Osteocyte (in vitro differentiated cells): ENCODE measurements around the gene ZBTB18. TPM values are rescaled to one million over a fixed set of nuclear protein-coding genes. Genes with fewer than 3 reads are reported as not detected.

Experiments
- DNase-seq: peaks from one replicate; pipeline ENCODE4 v3.0.0; 2021; ENCODE audit warnings: mixed read lengths; ENCODE audit not compliant: unreplicated experiment; ENCODE audit errors: extremely low spot score
- H3K27ac Mint-ChIP-seq: one replicate; pipeline ENCODE4 v1.8.0; 2021; ENCODE audit warnings: mild to moderate bottlenecking, mixed read lengths; ENCODE audit not compliant: unreplicated experiment
- H3K27me3 Mint-ChIP-seq: one replicate; pipeline ENCODE4 v1.8.0; 2021; ENCODE audit warnings: mixed read lengths; ENCODE audit not compliant: unreplicated experiment
- H3K36me3 Mint-ChIP-seq: one replicate; pipeline ENCODE4 v1.8.0; 2021; ENCODE audit warnings: mixed read lengths; ENCODE audit not compliant: unreplicated experiment
- H3K4me1 Mint-ChIP-seq: one replicate; pipeline ENCODE4 v1.8.0; 2021; ENCODE audit warnings: mixed read lengths; ENCODE audit not compliant: unreplicated experiment
- H3K4me3 Mint-ChIP-seq: one replicate; pipeline ENCODE4 v1.8.0; 2021; ENCODE audit warnings: mild to moderate bottlenecking, moderate library complexity, mixed read lengths; ENCODE audit not compliant: unreplicated experiment
- H3K9me3 Mint-ChIP-seq: one replicate; pipeline ENCODE4 v1.8.0; 2021; ENCODE audit warnings: mixed read lengths; ENCODE audit not compliant: unreplicated experiment
- total RNA-seq: library from RNA; stranded (reverse); gene quantifications from 2 replicates; pipeline ENCODE4 v1.2.1, GENCODE V29; 2021
- TF ChIP-seq, protein P1 (sequence below): fragments of 200-600 bp; sonication (generic); IDR thresholded peaks from 2 replicates; pipeline ENCODE4 v1.5.0; 2021; ENCODE audit warnings: antibody characterized with exemption, mild to moderate bottlenecking, moderate library complexity

Gene ZBTB18
- total RNA-seq, 1 donor from 2014 or later = 24.2 TPM

DNA sequence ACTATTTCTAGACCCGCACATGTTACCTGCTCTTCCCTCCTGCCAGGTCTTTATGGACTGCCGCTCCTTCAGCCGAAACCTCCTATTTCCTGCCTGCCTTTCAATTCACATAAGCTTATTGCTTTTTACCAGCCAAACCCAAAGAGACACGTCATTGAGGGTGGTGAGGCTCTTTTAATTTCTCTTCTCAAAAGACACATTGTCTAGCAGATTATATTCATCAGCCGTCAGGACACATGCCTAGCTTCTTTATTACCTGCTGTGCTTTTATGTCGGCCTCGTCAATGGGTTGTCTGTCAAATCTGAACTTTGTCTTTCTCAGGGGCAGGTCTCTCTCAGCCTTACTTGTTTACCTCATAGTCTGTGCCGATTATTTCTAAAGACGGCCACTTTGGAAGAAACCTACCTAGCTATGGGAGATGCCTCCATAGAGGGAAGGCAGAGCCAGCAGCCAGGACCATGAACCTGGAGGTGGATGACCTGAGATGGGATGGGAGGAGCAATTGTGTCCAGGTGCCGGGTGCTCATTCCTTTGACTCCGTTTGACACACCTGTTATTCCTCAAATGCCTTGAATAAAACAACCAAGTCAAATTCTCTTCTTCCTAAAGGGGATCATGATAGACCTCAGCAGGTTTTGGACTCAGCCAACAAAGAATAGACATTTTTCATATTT lies 42.0 kb downstream of the ZBTB18 start:
- H3K4me3 Mint-ChIP-seq = no peak overlapping the region
- H3K27me3 Mint-ChIP-seq = no peaks in the 10 kb centered on the region
- H3K4me1 Mint-ChIP-seq = peaks cover 9% of the 10 kb centered on the region
- TF ChIP-seq, protein P1, sequence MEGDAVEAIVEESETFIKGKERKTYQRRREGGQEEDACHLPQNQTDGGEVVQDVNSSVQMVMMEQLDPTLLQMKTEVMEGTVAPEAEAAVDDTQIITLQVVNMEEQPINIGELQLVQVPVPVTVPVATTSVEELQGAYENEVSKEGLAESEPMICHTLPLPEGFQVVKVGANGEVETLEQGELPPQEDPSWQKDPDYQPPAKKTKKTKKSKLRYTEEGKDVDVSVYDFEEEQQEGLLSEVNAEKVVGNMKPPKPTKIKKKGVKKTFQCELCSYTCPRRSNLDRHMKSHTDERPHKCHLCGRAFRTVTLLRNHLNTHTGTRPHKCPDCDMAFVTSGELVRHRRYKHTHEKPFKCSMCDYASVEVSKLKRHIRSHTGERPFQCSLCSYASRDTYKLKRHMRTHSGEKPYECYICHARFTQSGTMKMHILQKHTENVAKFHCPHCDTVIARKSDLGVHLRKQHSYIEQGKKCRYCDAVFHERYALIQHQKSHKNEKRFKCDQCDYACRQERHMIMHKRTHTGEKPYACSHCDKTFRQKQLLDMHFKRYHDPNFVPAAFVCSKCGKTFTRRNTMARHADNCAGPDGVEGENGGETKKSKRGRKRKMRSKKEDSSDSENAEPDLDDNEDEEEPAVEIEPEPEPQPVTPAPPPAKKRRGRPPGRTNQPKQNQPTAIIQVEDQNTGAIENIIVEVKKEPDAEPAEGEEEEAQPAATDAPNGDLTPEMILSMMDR = no peak
- no peaks in the 10 kb centered on the region for H3K9me3 Mint-ChIP-seq
- H3K27ac Mint-ChIP-seq = no peak overlapping the region
- no peak for DNase-seq
- H3K36me3 Mint-ChIP-seq = no peaks in the 10 kb centered on the region

DNA sequence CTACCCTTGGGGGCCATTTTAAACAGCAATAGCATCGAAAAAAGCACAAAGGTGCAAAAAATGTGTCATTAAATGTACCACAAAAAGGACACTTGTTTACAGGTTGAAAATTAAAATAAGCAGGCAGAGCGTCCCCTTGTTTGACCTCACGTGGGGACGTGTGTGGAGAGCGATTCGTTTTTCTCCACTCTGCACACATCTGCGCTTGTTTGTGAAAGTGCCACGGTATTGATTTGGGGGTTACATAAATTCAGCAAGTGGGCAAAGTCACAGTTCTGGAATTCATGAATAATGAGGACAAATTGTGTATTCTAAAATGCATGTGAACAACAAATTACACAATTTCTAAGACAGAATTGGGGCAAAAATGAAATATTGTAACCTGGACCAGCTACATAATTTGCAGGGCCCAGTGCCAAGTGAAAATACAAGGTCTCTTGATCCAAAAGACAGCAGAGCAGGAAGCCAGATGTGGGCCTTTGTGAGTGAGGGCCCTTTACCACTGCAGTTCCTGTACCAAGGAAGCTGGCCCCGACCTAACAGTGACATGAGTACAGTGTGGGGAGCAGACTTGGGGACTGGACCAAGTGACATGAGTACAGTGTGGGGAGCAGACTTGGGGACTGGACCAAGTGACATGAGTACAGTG lies 43.9 kb downstream of the ZBTB18 start:
- peaks cover 9% of the 10 kb centered on the region for H3K4me1 Mint-ChIP-seq
- TF ChIP-seq, protein P1 = no peak

DNA sequence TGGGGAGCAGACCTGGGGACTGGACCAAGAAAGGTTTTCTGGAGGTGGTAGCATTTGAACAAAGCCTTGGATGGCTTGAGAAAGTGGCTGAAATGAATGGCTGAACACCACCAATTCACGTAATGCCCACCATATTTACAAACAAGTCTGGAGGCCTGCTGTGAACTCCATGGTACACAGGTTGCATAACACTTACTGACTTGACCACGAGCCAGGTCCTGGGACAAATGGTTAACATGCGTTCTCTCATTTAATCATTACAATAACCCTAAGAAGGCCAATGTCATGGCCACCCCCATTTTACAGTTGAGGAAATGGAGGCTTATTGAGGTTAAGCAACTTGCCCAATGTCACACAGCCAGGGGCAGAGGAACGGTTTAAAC lies 44.4 kb downstream of the ZBTB18 start:
- no peak overlapping the region for H3K27ac Mint-ChIP-seq
- TF ChIP-seq, protein P1 = no peak
- no peaks in the 10 kb centered on the region for H3K36me3 Mint-ChIP-seq
- H3K4me1 Mint-ChIP-seq = peaks cover 10% of the 10 kb centered on the region
- peaks cover 5% of the 10 kb centered on the region for H3K9me3 Mint-ChIP-seq
- DNase-seq = no peak
- H3K27me3 Mint-ChIP-seq = no peaks in the 10 kb centered on the region
- no peak overlapping the region for H3K4me3 Mint-ChIP-seq

More for the DNA sequence above, 43.9 kb downstream of the ZBTB18 start:
- Mint-ChIP-seq H3K9me3 (peaks cover 5% of the 10 kb centered on the region), H3K27me3 (no peaks in the 10 kb centered on the region), H3K4me3 (no peak overlapping the region), H3K36me3 (no peaks in the 10 kb centered on the region), H3K27ac (no peak overlapping the region)
- no peak for DNase-seq

DNA sequence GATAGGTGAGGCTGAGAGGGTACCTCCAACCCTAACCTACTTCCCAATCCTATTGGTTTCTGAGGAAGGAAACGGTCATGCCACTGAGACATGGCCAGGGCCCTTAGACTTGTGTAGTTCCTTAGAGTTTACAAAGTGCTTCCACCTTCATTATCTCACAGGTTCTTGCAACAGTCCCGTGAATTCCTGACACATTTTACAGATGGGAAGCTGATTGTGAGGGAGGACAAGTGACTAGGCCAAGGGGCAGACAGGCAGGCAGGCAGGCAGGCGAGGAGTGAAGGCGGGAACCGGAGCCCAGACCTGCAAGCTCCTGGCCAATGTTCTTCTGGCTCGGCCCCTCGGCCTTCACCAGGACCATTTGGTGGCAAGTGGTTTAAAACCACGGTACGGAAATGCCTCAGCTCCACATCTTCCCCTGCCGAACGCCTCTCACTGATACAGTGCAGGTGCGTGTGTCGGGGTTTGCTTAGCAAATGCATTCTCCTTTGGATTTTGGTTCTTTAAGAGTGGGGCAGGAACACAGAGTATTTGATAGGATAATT lies 45.1 kb downstream of the ZBTB18 start:
- Mint-ChIP-seq H3K9me3 (peaks cover 5% of the 10 kb centered on the region), H3K36me3 (no peaks in the 10 kb centered on the region), H3K4me3 (no peak overlapping the region), H3K4me1 (peaks cover 17% of the 10 kb centered on the region), H3K27me3 (no peaks in the 10 kb centered on the region), H3K27ac (no peak overlapping the region)
- TF ChIP-seq, protein P1 = no peak
- no peak for DNase-seq

DNA sequence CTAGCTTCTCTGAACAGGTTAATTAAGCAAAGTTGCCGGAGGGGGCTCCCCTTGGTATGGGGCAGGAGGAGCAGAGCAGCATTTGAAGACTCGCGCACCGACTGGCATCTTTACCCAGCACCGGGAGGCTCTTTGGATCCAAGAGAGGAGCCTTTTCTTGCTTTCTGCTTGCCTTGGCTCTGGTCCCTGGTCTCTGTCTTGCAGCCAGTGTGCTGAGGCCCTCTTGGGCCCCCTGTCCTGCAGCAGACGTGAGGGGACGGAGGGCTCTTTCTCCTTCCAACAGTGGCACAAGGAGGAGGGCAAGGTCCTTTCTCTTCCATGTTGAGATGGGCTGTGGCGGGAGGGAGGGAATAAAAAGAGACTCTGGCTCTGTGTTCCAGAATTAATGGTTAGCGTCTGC lies 45.6 kb downstream of the ZBTB18 start:
- peaks cover 21% of the 10 kb centered on the region for H3K4me1 Mint-ChIP-seq
- H3K27ac Mint-ChIP-seq = no peak overlapping the region
- H3K27me3 Mint-ChIP-seq = no peaks in the 10 kb centered on the region
- DNase-seq = no peak
- H3K9me3 Mint-ChIP-seq = peaks cover 5% of the 10 kb centered on the region
- TF ChIP-seq, protein P1 = no peak
- H3K4me3 Mint-ChIP-seq = no peak overlapping the region
- no peaks in the 10 kb centered on the region for H3K36me3 Mint-ChIP-seq
